ENCODE data around the gene USP26. TPM values are rescaled to one million over a fixed set of nuclear protein-coding genes. Genes with fewer than 3 reads are reported as not detected.

Gene USP26
- total RNA-seq (2014; rRNA removed; shearing (Covaris generic)) (not detected in 2 replicates), total RNA-seq (2022) (not detected in 2 replicates), Bru-seq, nascent RNA (not detected), BruChase-seq, experiment 1, labeled RNA remaining after a 6-hour chase (not detected), BruChase-seq, experiment 2, labeled RNA remaining after a 2-hour chase (not detected)
- long read RNA-seq = 0 reads

- no peak for DNase-seq (ENCODE audit: low spot score)
Observed at GRCh38 chrX:133097031-133097430, at the start of gene USP26. Gene USP26 (minus strand): TSS chrX:133097109. CDS start chrX:133028220, 68,889 bp downstream.

GRCh38 chrX:133134282-133134681, 37.4 kb upstream of the USP26 start:
- H3K9me2 ChIP-seq (ENCODE audit: insufficient read depth, low read length) = no peaks in the 10 kb centered on the region
- H3K79me2 ChIP-seq (ENCODE audit: insufficient read depth, low read depth, low read length) = no peaks in the 10 kb centered on the region
- no peaks in the 10 kb centered on the region for H3K36me3 ChIP-seq (ENCODE audit: insufficient read depth, low read length)
- intact Hi-C loops (cut with micrococcal nuclease; ENCODE audit: unreplicated experiment) = no loop called here
- H3K4me2 ChIP-seq (ENCODE audit: low read length) = no peak overlapping the region
- H2AFZ ChIP-seq (ENCODE audit: low read length) = no peak overlapping the region
- no peaks in the 10 kb centered on the region for H3K9me3 ChIP-seq (ENCODE audit: low read length)
- no peak overlapping the region for H3K4me3 ChIP-seq (ENCODE audit: low read depth, low read length, poor library complexity, severe bottlenecking)
- DNase-seq (ENCODE audit: low spot score) = no peak
- TF ChIP-seq CTCF (conservative IDR thresholded peaks at IDR 0.05; ENCODE audit: low read length) = no peak
- TF ChIP-seq EZH2phosphoT487 (IDR thresholded peaks at IDR 0.05; ENCODE audit: borderline replicate concordance, low read depth, low read length) = no peak
- BruUV-seq (replicated peaks) = no TSS peak
- no peaks in the 10 kb centered on the region for H4K20me1 ChIP-seq (ENCODE audit: insufficient read depth, low read length)
- ChIA-PET CTCF (ENCODE audit: unreplicated experiment) (no interaction called here), POLR2A (interaction anchor here (0.7 kb wide), 1 partner anchor 571 kb away, joined by 7 read pairs; no protein-coding TSS in a partner anchor)
- H3K4me1 ChIP-seq (ENCODE audit: insufficient read depth, low read length, poor library complexity, severe bottlenecking) = no peaks in the 10 kb centered on the region
- no peak overlapping the region for H3K27ac ChIP-seq (ENCODE audit: low read depth, low read length, poor library complexity, severe bottlenecking)

More at GRCh38 chrX:133097031-133097430, at the start of gene USP26:
- ChIA-PET POLR2A (no interaction called here), CTCF (ENCODE audit: unreplicated experiment) (no interaction called here)
- Histone ChIP-seq H2AFZ (ENCODE audit: low read length) (no peak within 1 kb of the TSS), H3K4me2 (ENCODE audit: low read length) (no peak within 1 kb of the TSS), H3K4me1 (ENCODE audit: insufficient read depth, low read length, poor library complexity, severe bottlenecking) (no peaks in the 10 kb centered on the region), H3K79me2 (ENCODE audit: insufficient read depth, low read depth, low read length) (no peaks in the 10 kb centered on the region), H3K36me3 (ENCODE audit: insufficient read depth, low read length) (no peaks in the 10 kb centered on the region), H3K4me3 (ENCODE audit: low read depth, low read length, poor library complexity, severe bottlenecking) (no peak within 1 kb of the TSS), H3K9me2 (ENCODE audit: insufficient read depth, low read length) (no peaks in the 10 kb centered on the region), H3K27ac (ENCODE audit: low read depth, low read length, poor library complexity, severe bottlenecking) (no peak within 1 kb of the TSS), H3K9me3 (ENCODE audit: low read length) (no peaks in the 10 kb centered on the region), H4K20me1 (ENCODE audit: insufficient read depth, low read length) (no peaks in the 10 kb centered on the region)
- intact Hi-C loops (cut with micrococcal nuclease; ENCODE audit: unreplicated experiment) = no loop called here
- no TSS peak for BruUV-seq (replicated peaks)
- TF ChIP-seq CTCF (conservative IDR thresholded peaks at IDR 0.05; ENCODE audit: low read length) = no peak
- TF ChIP-seq EZH2phosphoT487 (IDR thresholded peaks at IDR 0.05; ENCODE audit: borderline replicate concordance, low read depth, low read length) = no peak

GRCh38 chrX:133120406-133120805, 23.5 kb upstream of the USP26 start:
- CTCF ChIA-PET (ENCODE audit: unreplicated experiment) = no interaction called here
- intact Hi-C loops (cut with micrococcal nuclease; ENCODE audit: unreplicated experiment) = no loop called here

More at GRCh38 chrX:133120406-133120805, 23.5 kb upstream of the USP26 start:
- no peak for DNase-seq (ENCODE audit: low spot score)
- Histone ChIP-seq H3K79me2 (ENCODE audit: insufficient read depth, low read depth, low read length) (no peaks in the 10 kb centered on the region), H3K9me3 (ENCODE audit: low read length) (no peaks in the 10 kb centered on the region), H3K9me2 (ENCODE audit: insufficient read depth, low read length) (no peaks in the 10 kb centered on the region), H3K4me1 (ENCODE audit: insufficient read depth, low read length, poor library complexity, severe bottlenecking) (no peaks in the 10 kb centered on the region), H3K4me2 (ENCODE audit: low read length) (no peak overlapping the region), H3K36me3 (ENCODE audit: insufficient read depth, low read length) (no peaks in the 10 kb centered on the region), H4K20me1 (ENCODE audit: insufficient read depth, low read length) (no peaks in the 10 kb centered on the region), H3K27ac (ENCODE audit: low read depth, low read length, poor library complexity, severe bottlenecking) (no peak overlapping the region), H2AFZ (ENCODE audit: low read length) (no peak overlapping the region), H3K4me3 (ENCODE audit: low read depth, low read length, poor library complexity, severe bottlenecking) (no peak overlapping the region)
- POLR2A ChIA-PET = no interaction called here
- no peak for TF ChIP-seq CTCF (conservative IDR thresholded peaks at IDR 0.05; ENCODE audit: low read length)
- TF ChIP-seq EZH2phosphoT487 (IDR thresholded peaks at IDR 0.05; ENCODE audit: borderline replicate concordance, low read depth, low read length) = no peak
- BruUV-seq (replicated peaks) = no TSS peak

Measured in OCI-LY7 (cell line).